Measurements from ENCODE around the gene MROH7.

Gene MROH7

GRCh38 chr1:54640863-54641836 is at the start of gene MROH7:
Gene MROH7, plus strand, starts transcription at chr1:54641786. Its CDS starts 11,141 bp downstream, at chr1:54652927.
- DNase-seq (ENCODE audit: low spot score) = no peak

GRCh38 chr1:54593571-54594160 is 47.9 kb upstream of the MROH7 start:
- no peak for DNase-seq (ENCODE audit: low spot score)

- DNase-seq (ENCODE audit: low spot score) = no peak
Measured at GRCh38 chr1:54594463-54594862, 47.1 kb upstream of the MROH7 start.

GRCh38 chr1:54595956-54596498 is 45.6 kb upstream of the MROH7 start:
- no peak for DNase-seq (ENCODE audit: low spot score)

- DNase-seq (ENCODE audit: low spot score) = no peak
Measured at GRCh38 chr1:54596756-54597155, 44.8 kb upstream of the MROH7 start.

GRCh38 chr1:54597455-54598030 is 44.0 kb upstream of the MROH7 start:
- DNase-seq (ENCODE audit: low spot score) = no peak

- DNase-seq (ENCODE audit: low spot score) = no peak
Measured at GRCh38 chr1:54599211-54599823, 42.3 kb upstream of the MROH7 start.

- DNase-seq (ENCODE audit: low spot score) = no peak
Measured at GRCh38 chr1:54600947-54601721, 40.5 kb upstream of the MROH7 start.

GRCh38 chr1:54601730-54602129 is 39.9 kb upstream of the MROH7 start:
- no peak for DNase-seq (ENCODE audit: low spot score)

GRCh38 chr1:54602554-54602953 is 39.0 kb upstream of the MROH7 start:
- no peak for DNase-seq (ENCODE audit: low spot score)

- no peak for DNase-seq (ENCODE audit: low spot score)
Measured at GRCh38 chr1:54603241-54603640, 38.3 kb upstream of the MROH7 start.

- no peak for DNase-seq (ENCODE audit: low spot score)
Measured at GRCh38 chr1:54604051-54604450, 37.5 kb upstream of the MROH7 start.

- DNase-seq (ENCODE audit: low spot score) = peak; percentile 46
Measured at GRCh38 chr1:54604572-54605370, 36.8 kb upstream of the MROH7 start.

- DNase-seq (ENCODE audit: low spot score) = no peak
Measured at GRCh38 chr1:54606096-54606989, 35.2 kb upstream of the MROH7 start.

- DNase-seq (ENCODE audit: low spot score) = no peak
Measured at GRCh38 chr1:54606990-54607325, 34.6 kb upstream of the MROH7 start.

- no peak for DNase-seq (ENCODE audit: low spot score)
Measured at GRCh38 chr1:54607821-54608565, 33.6 kb upstream of the MROH7 start.

GRCh38 chr1:54608566-54609230 is 32.9 kb upstream of the MROH7 start:
- no peak for DNase-seq (ENCODE audit: low spot score)

GRCh38 chr1:54609301-54609921 is 32.2 kb upstream of the MROH7 start:
- no peak for DNase-seq (ENCODE audit: low spot score)
